ENCODE results near the gene FAM229A. TPM values are rescaled to one million over a fixed set of nuclear protein-coding genes. Genes with fewer than 3 reads are reported as not detected.

Gene FAM229A
- total RNA-seq, 1 donor from 2014 or later = 8.5 TPM

DNA sequence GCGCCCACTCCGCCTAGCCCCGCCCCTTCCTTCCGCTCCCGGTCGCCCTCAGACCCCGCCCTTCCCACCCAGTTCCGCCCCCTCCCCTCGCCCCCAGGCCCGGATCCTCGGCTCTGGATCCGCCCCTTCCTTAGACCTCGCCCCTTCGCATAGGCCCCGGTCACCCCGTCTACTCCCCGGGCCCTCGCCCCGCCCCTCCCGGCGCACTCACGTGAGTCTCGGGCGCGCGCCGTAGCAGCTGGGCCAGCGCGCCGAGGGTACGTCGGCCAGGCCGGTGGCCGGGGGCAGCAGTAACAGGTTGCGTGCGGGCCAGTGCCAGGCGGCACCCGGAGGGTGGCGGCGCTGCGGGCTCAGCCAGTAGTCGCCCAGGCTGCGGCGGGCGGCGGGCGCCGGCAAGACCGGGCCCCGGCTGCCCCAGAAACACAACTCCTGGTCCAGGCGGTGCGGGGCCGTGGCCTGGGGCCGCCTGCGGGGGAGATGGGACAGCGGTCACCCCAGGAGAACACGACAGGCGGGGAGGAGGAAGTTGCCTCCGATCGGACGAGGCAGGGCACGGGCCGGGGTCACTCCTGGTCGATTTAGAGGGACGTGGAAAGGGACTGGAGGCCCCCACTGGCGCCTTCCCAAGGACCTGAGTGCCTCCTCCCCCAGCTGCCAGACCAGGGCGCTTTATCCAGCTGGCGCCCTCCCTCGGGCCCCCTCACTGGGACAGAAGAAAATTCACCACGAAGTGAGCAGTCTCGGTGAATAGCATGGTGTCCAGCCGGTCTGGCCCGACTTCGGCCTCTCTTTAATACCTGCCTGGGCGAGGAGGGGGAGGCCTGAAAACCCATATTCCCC is 10.7 kb downstream of the FAM229A start:
- DNase-seq (ENCODE audit: low spot score) = peak; percentile 93
- Mint-ChIP-seq H3K27ac (ENCODE audit: unreplicated experiment) (peak overlapping the region; percentile 75), H3K9me3 (ENCODE audit: unreplicated experiment) (no peaks in the 10 kb centered on the region), H3K4me3 (ENCODE audit: unreplicated experiment) (peak overlapping the region; percentile 81), H3K27me3 (ENCODE audit: unreplicated experiment) (peaks cover 10% of the 10 kb centered on the region), H3K36me3 (ENCODE audit: low read depth, unreplicated experiment) (peaks cover 5% of the 10 kb centered on the region), H3K4me1 (ENCODE audit: unreplicated experiment) (peaks cover 60% of the 10 kb centered on the region)
- TF ChIP-seq, protein P1, sequence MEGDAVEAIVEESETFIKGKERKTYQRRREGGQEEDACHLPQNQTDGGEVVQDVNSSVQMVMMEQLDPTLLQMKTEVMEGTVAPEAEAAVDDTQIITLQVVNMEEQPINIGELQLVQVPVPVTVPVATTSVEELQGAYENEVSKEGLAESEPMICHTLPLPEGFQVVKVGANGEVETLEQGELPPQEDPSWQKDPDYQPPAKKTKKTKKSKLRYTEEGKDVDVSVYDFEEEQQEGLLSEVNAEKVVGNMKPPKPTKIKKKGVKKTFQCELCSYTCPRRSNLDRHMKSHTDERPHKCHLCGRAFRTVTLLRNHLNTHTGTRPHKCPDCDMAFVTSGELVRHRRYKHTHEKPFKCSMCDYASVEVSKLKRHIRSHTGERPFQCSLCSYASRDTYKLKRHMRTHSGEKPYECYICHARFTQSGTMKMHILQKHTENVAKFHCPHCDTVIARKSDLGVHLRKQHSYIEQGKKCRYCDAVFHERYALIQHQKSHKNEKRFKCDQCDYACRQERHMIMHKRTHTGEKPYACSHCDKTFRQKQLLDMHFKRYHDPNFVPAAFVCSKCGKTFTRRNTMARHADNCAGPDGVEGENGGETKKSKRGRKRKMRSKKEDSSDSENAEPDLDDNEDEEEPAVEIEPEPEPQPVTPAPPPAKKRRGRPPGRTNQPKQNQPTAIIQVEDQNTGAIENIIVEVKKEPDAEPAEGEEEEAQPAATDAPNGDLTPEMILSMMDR (IDR thresholded peaks at IDR 0.05; ENCODE audit: unreplicated experiment) = peak; percentile 19

DNA sequence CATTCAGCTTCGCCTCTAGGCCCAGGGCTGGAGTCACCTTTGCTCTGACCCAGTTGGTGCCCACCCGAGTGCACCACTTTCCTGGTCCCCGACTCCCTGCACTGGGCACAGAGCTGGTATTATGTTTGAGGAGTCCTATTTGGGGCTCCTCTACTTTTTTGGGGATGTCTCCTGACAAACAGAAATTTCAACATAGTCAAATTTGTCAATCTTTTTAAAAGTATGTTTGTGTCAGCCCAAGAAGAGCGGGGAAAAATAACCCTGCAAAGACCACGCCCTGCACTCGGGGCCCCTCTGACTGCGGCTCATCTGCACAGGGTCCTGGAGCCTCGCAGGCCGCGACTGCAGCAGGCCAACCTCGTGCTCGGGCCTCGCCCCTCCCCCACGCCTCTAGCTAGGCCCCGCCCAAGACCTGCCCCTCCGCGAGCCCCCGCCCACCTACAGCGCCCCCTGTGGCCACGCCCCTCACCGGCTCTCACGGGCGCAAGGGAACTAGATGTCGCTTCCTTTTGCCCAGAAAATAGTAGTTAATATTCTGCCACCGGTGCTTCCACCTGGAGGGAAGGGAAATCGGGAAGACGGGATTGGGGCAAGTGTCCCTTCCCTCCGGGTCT is 11.4 kb downstream of the FAM229A start:
- Mint-ChIP-seq H3K4me3 (ENCODE audit: unreplicated experiment) (peak overlapping the region; percentile 81), H3K27me3 (ENCODE audit: unreplicated experiment) (peaks cover 13% of the 10 kb centered on the region), H3K9me3 (ENCODE audit: unreplicated experiment) (no peaks in the 10 kb centered on the region), H3K27ac (ENCODE audit: unreplicated experiment) (peak overlapping the region; percentile 75), H3K4me1 (ENCODE audit: unreplicated experiment) (peaks cover 66% of the 10 kb centered on the region), H3K36me3 (ENCODE audit: low read depth, unreplicated experiment) (peaks cover 5% of the 10 kb centered on the region)
- DNase-seq (ENCODE audit: low spot score) = peak; percentile 83
- TF ChIP-seq, protein P1 (IDR thresholded peaks at IDR 0.05; ENCODE audit: unreplicated experiment) = peak; percentile 90

DNA sequence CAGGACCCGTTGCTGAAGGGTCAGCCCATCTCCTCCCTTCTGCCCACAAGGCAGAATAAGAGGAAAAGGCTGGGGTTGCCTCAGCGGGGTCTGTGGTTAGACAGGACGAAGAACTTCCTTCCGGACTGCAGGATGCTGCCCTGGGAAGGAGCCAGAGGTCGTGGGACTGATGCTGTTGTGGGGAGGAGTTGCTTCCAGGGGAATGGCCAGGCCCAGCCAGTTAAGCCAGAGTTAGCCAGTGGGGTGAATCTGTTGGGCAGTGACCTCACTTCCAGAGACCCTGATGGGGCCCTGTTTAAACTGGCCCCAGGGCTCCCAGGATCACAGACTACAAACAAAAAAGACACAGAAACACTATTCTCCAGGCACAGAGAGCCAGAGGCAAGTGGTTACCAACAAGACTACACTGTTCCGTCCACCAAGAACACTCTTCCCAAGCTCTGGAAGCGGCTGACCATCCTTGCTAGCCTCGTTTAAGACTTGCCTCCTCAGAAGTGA is 13.0 kb downstream of the FAM229A start:
- Mint-ChIP-seq H3K4me1 (ENCODE audit: unreplicated experiment) (peaks cover 53% of the 10 kb centered on the region), H3K36me3 (ENCODE audit: low read depth, unreplicated experiment) (peaks cover 5% of the 10 kb centered on the region), H3K4me3 (ENCODE audit: unreplicated experiment) (no peak overlapping the region), H3K27ac (ENCODE audit: unreplicated experiment) (peak overlapping the region; percentile 89), H3K27me3 (ENCODE audit: unreplicated experiment) (peaks cover 13% of the 10 kb centered on the region), H3K9me3 (ENCODE audit: unreplicated experiment) (no peaks in the 10 kb centered on the region)
- TF ChIP-seq, protein P1 (IDR thresholded peaks at IDR 0.05; ENCODE audit: unreplicated experiment) = no peak
- DNase-seq (ENCODE audit: low spot score) = peak; percentile 51

DNA sequence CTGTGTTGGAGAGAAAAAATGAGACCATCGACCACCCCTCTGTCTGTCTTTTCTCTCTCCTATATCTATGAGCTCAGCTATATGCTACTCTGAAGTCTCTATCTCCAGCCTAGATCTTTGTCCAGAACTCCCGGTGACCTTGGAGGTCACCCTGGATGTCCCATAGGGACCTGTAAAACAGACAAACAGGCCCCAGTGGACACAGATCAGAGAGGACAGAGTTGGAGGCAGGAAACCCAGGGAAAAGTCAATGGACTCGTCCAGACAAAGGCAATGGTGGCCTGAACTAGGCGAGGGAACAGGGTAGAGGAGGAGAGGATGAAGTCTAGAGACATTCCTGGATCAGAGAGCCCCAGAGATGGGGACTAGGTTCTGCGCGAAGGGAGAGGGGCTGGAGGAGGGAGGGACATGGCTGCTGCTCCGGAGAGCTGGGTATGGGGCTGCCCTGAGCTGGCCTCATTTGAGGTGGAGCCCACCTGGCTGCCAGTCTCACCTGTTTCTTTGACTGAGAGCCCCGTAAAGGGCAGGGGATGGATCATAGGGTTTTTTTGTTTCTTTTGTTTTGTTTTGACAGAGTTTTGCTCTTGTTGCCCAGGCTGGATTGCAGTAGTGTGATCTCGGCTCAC is 15.6 kb downstream of the FAM229A start:
- TF ChIP-seq, protein P1 (IDR thresholded peaks at IDR 0.05; ENCODE audit: unreplicated experiment) = no peak
- no peak for DNase-seq (ENCODE audit: low spot score)
- Mint-ChIP-seq H3K4me3 (ENCODE audit: unreplicated experiment) (peak overlapping the region; percentile 27), H3K27me3 (ENCODE audit: unreplicated experiment) (peaks cover 16% of the 10 kb centered on the region), H3K27ac (ENCODE audit: unreplicated experiment) (no peak overlapping the region), H3K9me3 (ENCODE audit: unreplicated experiment) (no peaks in the 10 kb centered on the region), H3K36me3 (ENCODE audit: low read depth, unreplicated experiment) (peaks cover 5% of the 10 kb centered on the region), H3K4me1 (ENCODE audit: unreplicated experiment) (peaks cover 39% of the 10 kb centered on the region)

All from endothelial cell (in vitro differentiated cells).